Urinary bladder (tissue), 4 donors: ENCODE data around the gene TSTD2. TPM values are rescaled to one million over a fixed set of nuclear protein-coding genes. Genes with fewer than 3 reads are reported as not detected.
A peak's percentile ranks its signal among the peaks of the same experiment; 100 is the strongest.
"Not testable (repeated sequence)": the region's sequence is repeated elsewhere in the genome, so short reads cannot be mapped to it uniquely, and the experiment has no call there.

ENCODE experiments used
- DNase-seq: peaks from one replicate; pipeline ENCODE4 v3.0.0-alpha.2; 2015; ENCODE audit errors: extremely low spot score
- H3K27ac ChIP-seq: one replicate; pipeline ENCODE4 v1.5.1; 2013; ENCODE audit warnings: low read depth, mild to moderate bottlenecking, moderate library complexity
- H3K36me3 ChIP-seq: one replicate; pipeline ENCODE4 v1.6.1; 2013; ENCODE audit warnings: mild to moderate bottlenecking, moderate library complexity; ENCODE audit not compliant: insufficient read depth
- H3K4me1 ChIP-seq: one replicate; pipeline ENCODE4 v1.6.1; 2013; ENCODE audit warnings: mild to moderate bottlenecking, moderate library complexity; ENCODE audit not compliant: insufficient read depth
- H3K4me3 ChIP-seq: one replicate; pipeline ENCODE4 v1.5.1; 2013; ENCODE audit warnings: low read depth, low read length
- WGBS: extraction: QIAGEN DNeasy Blood & Tissue Kit; methylation state at CpG from one replicate; pipeline ENCODE4 v1.1.7; 2013; 5-methylcytosine and 5-hydroxymethylcytosine counted together
- polyA plus RNA-seq: library from polyadenylated mRNA; stranded (reverse); fragments of 200-250 nt; gene quantifications from one replicate; pipeline ENCODE4 v1.2.3, GENCODE V29; 2013
- total RNA-seq: library from RNA; depleted of rRNA; stranded (reverse); fragments of >200 nt; gene quantifications from one replicate; pipeline ENCODE4 v1.2.3, GENCODE V29; 2014
- donor health status: healthy with polysubstance abuse.
- donor health status: healthy.

The TSTD2 gene
- total and polyA plus RNA-seq, 2 donors: 14.8 to 23.5 TPM

GRCh38 chr9:97622483-97622882, 10.7 kb downstream of the TSTD2 start:
- not testable (repeated sequence) for DNase-seq, H3K4me3 ChIP-seq, H3K4me1 ChIP-seq, H3K36me3 ChIP-seq, H3K27ac ChIP-seq
- 97% methylated on average over 5 of the region's 5 CpGs for WGBS

GRCh38 chr9:97620063-97620462, 13.1 kb downstream of the TSTD2 start:
- H3K4me3 ChIP-seq, H3K27ac ChIP-seq, DNase-seq, H3K4me1 ChIP-seq, H3K36me3 ChIP-seq: not testable (repeated sequence)
- WGBS: 91% methylated on average over 2 of the region's 2 CpGs

- no peak overlapping the region for H3K4me3 ChIP-seq
- no peak overlapping the region for H3K27ac ChIP-seq
- 95% methylated on average over 1 of the region's 1 CpG for WGBS
- H3K36me3 ChIP-seq: peaks cover 4% of the 10 kb centered on the region
- no peak for DNase-seq
- H3K4me1 ChIP-seq: no peaks in the 10 kb centered on the region
These were observed 15.2 kb downstream of the TSTD2 start for GRCh38 chr9:97617939-97618416.

- no peak for DNase-seq
- Histone ChIP-seq H3K27ac (no peak overlapping the region), H3K36me3 (peaks cover 7% of the 10 kb centered on the region), H3K4me1 (no peaks in the 10 kb centered on the region), H3K4me3 (no peak overlapping the region)
These were observed 17.6 kb downstream of the TSTD2 start for GRCh38 chr9:97615439-97616072.

- no peak overlapping the region for H3K27ac ChIP-seq
- 95% methylated on average over 17 of the region's 17 CpGs for WGBS
- H3K36me3 ChIP-seq: peaks cover 2% of the 10 kb centered on the region
These were observed 28.1 kb downstream of the TSTD2 start for GRCh38 chr9:97604901-97605645.

GRCh38 chr9:97602430-97602829, 30.7 kb downstream of the TSTD2 start:
- no peak overlapping the region for H3K4me3 ChIP-seq
- no peak overlapping the region for H3K27ac ChIP-seq
- no peaks in the 10 kb centered on the region for H3K4me1 ChIP-seq
- 86% methylated on average over 10 of the region's 10 CpGs for WGBS
- peaks cover 2% of the 10 kb centered on the region for H3K36me3 ChIP-seq
- DNase-seq: no peak

More at GRCh38 chr9:97604901-97605645, 28.1 kb downstream of the TSTD2 start:
- Histone ChIP-seq H3K4me3 (no peak overlapping the region), H3K4me1 (no peaks in the 10 kb centered on the region)
- no peak for DNase-seq

GRCh38 chr9:97601228-97601898, 31.8 kb downstream of the TSTD2 start:
- H3K27ac ChIP-seq: no peak overlapping the region
- DNase-seq: no peak
- 91% methylated on average over 7 of the region's 7 CpGs for WGBS
- H3K36me3 ChIP-seq: peaks cover 2% of the 10 kb centered on the region
- no peak overlapping the region for H3K4me3 ChIP-seq
- H3K4me1 ChIP-seq: no peaks in the 10 kb centered on the region

GRCh38 chr9:97600531-97601227, 32.5 kb downstream of the TSTD2 start:
- no peaks in the 10 kb centered on the region for H3K4me1 ChIP-seq
- DNase-seq: no peak
- H3K36me3 ChIP-seq: peaks cover 2% of the 10 kb centered on the region
- H3K4me3 ChIP-seq: no peak overlapping the region
- H3K27ac ChIP-seq: no peak overlapping the region
- WGBS: 96% methylated on average over 8 of the region's 8 CpGs

- DNase-seq: no peak
- Histone ChIP-seq H3K4me3 (no peak overlapping the region), H3K4me1 (no peaks in the 10 kb centered on the region), H3K36me3 (peaks cover 2% of the 10 kb centered on the region), H3K27ac (no peak overlapping the region)
- 77% methylated on average over 7 of the region's 7 CpGs for WGBS
These were observed 33.8 kb downstream of the TSTD2 start for GRCh38 chr9:97599314-97599846.

- DNase-seq: peak; percentile 28
- Histone ChIP-seq H3K4me1 (no peaks in the 10 kb centered on the region), H3K4me3 (no peak overlapping the region), H3K27ac (no peak overlapping the region), H3K36me3 (peaks cover 2% of the 10 kb centered on the region)
- WGBS: 29% methylated on average over 11 of the region's 11 CpGs
These were observed 34.5 kb downstream of the TSTD2 start for GRCh38 chr9:97598461-97599288.

GRCh38 chr9:97596906-97597305, 36.3 kb downstream of the TSTD2 start:
- DNase-seq: no peak
- WGBS: 52% methylated on average over 4 of the region's 4 CpGs
- H3K36me3 ChIP-seq: peaks cover 2% of the 10 kb centered on the region
- no peaks in the 10 kb centered on the region for H3K4me1 ChIP-seq
- no peak overlapping the region for H3K4me3 ChIP-seq
- H3K27ac ChIP-seq: no peak overlapping the region

- DNase-seq: no peak
- no peaks in the 10 kb centered on the region for H3K4me1 ChIP-seq
These were observed 38.7 kb downstream of the TSTD2 start for GRCh38 chr9:97594381-97594921.

More at GRCh38 chr9:97594381-97594921, 38.7 kb downstream of the TSTD2 start:
- no peaks in the 10 kb centered on the region for H3K36me3 ChIP-seq
- no peak overlapping the region for H3K4me3 ChIP-seq
- 71% methylated on average over 11 of the region's 11 CpGs for WGBS
- no peak overlapping the region for H3K27ac ChIP-seq
